ENCODE results near the gene CORO1A.
"Not testable (repeated sequence)": the region's sequence is repeated elsewhere in the genome, so short reads cannot be mapped to it uniquely, and the experiment has no call there.

Gene CORO1A

DNA sequence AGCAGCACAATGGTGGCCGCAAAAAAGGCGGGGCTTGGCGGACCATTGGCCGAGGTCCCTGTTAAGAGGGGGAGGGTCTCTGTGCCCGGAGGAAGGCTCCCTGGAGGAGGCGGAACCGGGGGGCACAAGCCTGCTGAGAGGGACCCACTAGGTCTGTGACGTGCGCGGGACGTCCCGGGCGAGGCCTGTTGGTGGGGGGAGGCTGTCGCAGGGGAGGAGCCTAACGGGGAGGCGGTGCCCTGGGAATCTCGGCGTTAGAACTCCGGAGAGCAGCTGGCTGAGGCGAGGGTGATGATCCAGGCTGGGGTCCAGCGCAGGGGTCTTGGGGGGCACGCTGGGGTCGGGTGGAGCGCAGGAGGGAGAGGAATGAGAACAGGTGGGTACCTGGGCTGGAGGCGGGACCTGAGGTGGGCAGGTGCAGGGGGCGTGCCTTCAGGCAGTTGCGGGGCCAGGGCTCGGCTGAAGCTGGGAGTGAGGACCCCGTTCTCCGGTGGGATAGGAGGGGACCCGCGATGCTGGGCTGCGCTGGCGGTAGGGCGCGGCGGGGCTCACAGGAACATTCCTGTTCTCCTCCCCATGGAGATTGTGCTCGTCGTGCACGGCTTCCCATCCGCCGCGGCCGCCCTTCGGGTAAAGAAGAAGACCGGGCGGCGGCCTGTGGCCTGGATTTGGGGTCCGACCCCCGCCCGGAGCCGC, 22.3 kb downstream of the CORO1A start:
- not testable (repeated sequence) for DNase-seq (ENCODE audit: low read depth)

GRCh38 chr16:30206252-30206651, 22.9 kb downstream of the CORO1A start:
- not testable (repeated sequence) for DNase-seq (ENCODE audit: low read depth)

GRCh38 chr16:30207063-30207704, 23.8 kb downstream of the CORO1A start:
- not testable (repeated sequence) for DNase-seq (ENCODE audit: low read depth)

DNA sequence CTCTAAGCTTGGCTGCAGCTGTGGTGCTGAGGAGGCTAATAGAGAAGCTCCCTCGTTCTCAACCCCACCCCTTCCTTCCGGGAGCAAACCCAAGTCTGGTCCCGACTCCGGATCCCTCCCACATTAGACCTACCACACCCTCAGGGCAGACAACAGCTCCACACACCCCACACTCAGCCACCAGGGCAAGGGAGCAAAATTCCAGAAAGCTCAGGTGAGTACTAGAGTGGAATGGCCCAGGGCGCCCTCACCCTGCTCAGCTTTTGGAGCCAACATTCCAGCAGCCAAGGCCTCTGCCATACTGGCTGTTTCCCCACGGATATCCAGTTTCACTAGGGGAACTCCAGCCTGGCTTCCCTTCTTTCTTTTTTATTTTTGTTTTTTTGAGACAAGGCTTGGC, 25.6 kb downstream of the CORO1A start:
- not testable (repeated sequence) for DNase-seq (ENCODE audit: low read depth)

DNA sequence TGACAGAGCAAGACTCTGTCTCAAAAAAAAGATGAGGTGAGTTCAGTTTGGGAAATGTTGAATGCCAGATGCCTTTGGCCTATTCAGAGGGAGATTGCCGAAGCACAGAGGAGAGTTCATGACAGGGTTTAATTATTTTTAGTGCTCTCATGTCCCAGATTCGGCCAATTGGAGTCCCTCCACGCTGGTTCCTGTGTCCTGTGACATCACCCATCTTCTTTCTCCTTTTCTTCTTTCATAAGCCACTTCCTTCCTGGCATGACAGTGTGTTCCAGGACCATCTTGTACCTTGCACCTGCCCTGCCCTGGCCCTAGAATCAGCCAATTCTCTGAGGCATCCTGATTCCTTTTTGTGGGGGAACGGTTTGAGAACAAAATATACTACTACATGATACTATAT, 28.0 kb downstream of the CORO1A start:
- not testable (repeated sequence) for DNase-seq (ENCODE audit: low read depth)

GRCh38 chr16:30217082-30217481, 33.7 kb downstream of the CORO1A start:
- DNase-seq (ENCODE audit: low read depth): not testable (repeated sequence)
